Parietal lobe (tissue), 1 donor: Measurements from ENCODE around the gene DLGAP5. TPM values are rescaled to one million over a fixed set of nuclear protein-coding genes. Genes with fewer than 3 reads are reported as not detected.

Experiments used
- total RNA-seq: library from RNA; depleted of rRNA; stranded (reverse); fragments of >200 nt; gene quantifications from one replicate; pipeline ENCODE4 v1.2.3, GENCODE V29; 2014

DLGAP5 gene, protein sequence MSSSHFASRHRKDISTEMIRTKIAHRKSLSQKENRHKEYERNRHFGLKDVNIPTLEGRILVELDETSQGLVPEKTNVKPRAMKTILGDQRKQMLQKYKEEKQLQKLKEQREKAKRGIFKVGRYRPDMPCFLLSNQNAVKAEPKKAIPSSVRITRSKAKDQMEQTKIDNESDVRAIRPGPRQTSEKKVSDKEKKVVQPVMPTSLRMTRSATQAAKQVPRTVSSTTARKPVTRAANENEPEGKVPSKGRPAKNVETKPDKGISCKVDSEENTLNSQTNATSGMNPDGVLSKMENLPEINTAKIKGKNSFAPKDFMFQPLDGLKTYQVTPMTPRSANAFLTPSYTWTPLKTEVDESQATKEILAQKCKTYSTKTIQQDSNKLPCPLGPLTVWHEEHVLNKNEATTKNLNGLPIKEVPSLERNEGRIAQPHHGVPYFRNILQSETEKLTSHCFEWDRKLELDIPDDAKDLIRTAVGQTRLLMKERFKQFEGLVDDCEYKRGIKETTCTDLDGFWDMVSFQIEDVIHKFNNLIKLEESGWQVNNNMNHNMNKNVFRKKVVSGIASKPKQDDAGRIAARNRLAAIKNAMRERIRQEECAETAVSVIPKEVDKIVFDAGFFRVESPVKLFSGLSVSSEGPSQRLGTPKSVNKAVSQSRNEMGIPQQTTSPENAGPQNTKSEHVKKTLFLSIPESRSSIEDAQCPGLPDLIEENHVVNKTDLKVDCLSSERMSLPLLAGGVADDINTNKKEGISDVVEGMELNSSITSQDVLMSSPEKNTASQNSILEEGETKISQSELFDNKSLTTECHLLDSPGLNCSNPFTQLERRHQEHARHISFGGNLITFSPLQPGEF
- 6.6 TPM for total RNA-seq

DNA sequence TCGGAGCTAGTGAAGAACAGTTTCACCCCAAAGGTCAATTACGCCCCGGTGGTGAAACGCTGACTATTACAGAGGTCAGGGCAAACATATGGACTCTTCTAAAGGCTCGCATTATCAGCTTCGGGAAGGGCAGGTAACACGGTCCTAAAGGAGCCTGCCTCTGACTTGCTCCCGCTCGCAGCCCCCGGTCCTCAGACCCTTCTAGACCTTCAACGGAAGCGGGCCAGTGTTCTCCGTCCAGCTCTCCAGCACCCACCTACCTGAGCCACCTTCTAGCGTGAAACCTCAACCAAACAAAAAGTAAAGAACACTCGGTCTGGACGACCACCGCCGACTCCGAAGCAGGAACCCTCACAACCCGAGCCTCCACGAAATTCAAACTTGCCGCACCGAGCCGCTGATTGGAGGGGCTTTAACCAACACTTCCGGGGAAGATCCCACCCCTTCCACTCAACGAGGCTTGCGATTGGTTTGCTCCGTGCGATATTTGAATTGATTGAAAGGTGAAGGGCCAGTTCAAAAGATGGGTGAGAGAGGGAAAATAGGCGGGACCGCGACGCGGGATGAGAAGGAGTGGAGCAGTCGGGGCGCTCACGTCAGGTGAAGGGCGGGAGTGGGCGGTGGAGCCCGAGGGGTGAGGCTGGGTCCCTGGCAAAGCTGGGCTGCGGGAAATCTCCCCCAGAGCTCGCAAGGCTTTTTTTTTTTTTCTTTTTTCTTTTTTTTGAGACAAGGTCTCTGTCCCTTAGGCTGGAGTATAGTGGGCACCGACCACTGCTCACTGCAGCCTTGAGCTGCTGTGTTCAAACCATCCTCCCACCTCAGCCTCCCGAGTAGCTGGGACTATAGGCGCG is at the start of gene DLGAP5:
DLGAP5 (minus strand) TSS at position 383 of the 851 bp plus-strand sequence. CDS start 2,406 bp downstream, outside the sequence.

DNA sequence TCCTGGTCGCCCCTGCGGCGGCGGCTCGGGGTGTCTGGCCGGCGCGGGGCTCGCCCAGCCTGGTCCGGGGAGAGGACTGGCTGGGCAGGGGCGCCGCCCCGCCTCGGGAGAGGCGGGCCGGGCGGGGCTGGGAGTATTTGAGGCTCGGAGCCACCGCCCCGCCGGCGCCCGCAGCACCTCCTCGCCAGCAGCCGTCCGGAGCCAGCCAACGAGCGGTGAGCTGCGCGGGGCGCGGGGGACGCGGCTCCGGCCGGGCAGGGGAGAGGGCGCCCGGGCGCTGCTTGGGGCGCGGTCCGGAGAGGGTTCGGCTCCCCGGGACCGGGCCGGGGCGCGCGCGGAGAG is 62.3 kb downstream of the DLGAP5 start, which contains the start of gene LGALS3:
LGALS3 (plus strand) TSS at position 167 of the 342 bp plus-strand sequence. CDS start 8,122 bp downstream, outside the sequence.

Other genes with a start within 250 kb of the DLGAP5 start
- gene WDHD1, start 164.5 kb downstream of the DLGAP5 start, total RNA-seq: 11.9 TPM
- 31.0 TPM for gene SOCS4, start 164.3 kb downstream of the DLGAP5 start, total RNA-seq
- gene MAPK1IP1L, start 139.9 kb downstream of the DLGAP5 start, total RNA-seq: 31.9 TPM
- gene LGALS3, start 62.3 kb downstream of the DLGAP5 start, total RNA-seq: 6.3 TPM
- 34.4 TPM for gene FBXO34, start 79.8 kb upstream of the DLGAP5 start, total RNA-seq
- 21.6 TPM for gene ATG14, start 220.2 kb upstream of the DLGAP5 start, total RNA-seq
- gene TBPL2, start 249.0 kb upstream of the DLGAP5 start, total RNA-seq: not detected